Measurements from ENCODE around the gene WASHC2A. TPM values are rescaled to one million over a fixed set of nuclear protein-coding genes. Genes with fewer than 3 reads are reported as not detected.

WASHC2A gene, protein sequence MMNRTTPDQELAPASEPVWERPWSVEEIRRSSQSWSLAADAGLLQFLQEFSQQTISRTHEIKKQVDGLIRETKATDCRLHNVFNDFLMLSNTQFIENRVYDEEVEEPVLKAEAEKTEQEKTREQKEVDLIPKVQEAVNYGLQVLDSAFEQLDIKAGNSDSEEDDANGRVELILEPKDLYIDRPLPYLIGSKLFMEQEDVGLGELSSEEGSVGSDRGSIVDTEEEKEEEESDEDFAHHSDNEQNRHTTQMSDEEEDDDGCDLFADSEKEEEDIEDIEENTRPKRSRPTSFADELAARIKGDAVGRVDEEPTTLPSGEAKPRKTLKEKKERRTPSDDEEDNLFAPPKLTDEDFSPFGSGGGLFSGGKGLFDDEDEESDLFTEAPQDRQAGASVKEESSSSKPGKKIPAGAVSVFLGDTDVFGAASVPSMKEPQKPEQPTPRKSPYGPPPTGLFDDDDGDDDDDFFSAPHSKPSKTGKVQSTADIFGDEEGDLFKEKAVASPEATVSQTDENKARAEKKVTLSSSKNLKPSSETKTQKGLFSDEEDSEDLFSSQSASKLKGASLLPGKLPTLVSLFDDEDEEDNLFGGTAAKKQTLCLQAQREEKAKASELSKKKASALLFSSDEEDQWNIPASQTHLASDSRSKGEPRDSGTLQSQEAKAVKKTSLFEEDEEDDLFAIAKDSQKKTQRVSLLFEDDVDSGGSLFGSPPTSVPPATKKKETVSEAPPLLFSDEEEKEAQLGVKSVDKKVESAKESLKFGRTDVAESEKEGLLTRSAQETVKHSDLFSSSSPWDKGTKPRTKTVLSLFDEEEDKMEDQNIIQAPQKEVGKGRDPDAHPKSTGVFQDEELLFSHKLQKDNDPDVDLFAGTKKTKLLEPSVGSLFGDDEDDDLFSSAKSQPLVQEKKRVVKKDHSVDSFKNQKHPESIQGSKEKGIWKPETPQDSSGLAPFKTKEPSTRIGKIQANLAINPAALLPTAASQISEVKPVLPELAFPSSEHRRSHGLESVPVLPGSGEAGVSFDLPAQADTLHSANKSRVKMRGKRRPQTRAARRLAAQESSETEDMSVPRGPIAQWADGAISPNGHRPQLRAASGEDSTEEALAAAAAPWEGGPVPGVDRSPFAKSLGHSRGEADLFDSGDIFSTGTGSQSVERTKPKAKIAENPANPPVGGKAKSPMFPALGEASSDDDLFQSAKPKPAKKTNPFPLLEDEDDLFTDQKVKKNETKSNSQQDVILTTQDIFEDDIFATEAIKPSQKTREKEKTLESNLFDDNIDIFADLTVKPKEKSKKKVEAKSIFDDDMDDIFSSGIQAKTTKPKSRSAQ (N-terminal part only)
- 12.1 and 15.2 TPM in 2 replicates for total RNA-seq

DNA sequence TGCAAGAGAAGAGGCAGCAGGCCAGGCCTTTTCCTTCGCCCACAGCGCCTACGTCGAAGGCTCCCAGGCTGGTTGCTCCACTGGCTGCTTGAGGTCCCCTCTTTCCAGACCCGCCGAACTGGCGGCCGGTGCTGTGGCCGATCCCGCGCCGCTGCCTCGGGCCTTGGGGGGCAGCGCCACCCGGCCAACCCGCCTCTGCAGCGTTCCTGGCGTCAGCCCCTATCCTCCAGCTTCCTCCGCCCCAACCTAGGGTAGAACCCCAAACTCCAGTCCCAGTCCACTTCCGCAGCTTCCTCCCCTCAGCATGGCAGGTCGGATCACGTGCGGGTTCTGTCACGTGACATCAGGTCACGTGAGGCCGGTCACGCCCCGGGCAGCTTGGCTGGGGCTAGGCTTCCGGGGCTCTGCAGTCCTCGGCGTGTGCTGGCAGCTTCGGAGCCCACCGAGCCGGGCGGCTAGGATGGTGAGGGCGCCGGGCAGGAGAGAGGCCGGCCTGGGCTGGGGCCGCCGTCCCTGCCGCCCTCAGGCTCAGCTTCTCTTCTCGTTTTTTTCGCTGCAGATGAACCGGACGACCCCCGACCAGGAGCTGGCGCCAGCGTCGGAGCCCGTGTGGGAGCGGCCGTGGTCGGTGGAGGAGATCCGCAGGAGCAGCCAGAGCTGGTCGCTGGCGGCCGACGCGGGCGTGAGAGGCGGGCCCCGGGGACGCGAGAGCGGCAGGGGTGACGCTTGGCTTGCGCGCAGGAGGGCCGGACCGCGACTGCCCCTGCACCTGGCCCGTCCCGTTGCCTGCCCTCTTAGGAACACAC lies at the start of gene WASHC2A:
Gene WASHC2A (plus strand): TSS at position 409 of the 806 bp plus-strand sequence. CDS start 52 bp downstream, at position 461.

Other genes starting within 250 kb of the WASHC2A start
- 17.0 and 19.9 TPM in 2 replicates for gene PARG, start 125.9 kb upstream of the WASHC2A start, total RNA-seq
- 9.6 and 14.0 TPM in 2 replicates for gene TIMM23B, start 125.9 kb upstream of the WASHC2A start, total RNA-seq
- 3.6 and 5.0 TPM in 2 replicates for gene AGAP6, start 79.5 kb upstream of the WASHC2A start, total RNA-seq
- 0.63 and 5.0 TPM in 2 replicates for gene ASAH2, start 183.6 kb downstream of the WASHC2A start, total RNA-seq

All from airway epithelial cell (primary cell).